OCI-LY1 (cell line): ENCODE measurements around the gene CLPTM1L.
A peak's percentile ranks its signal among the peaks of the same experiment; 100 is the strongest.

ENCODE experiments used
- H2AFZ ChIP-seq: fragments of 200-600 bp; sonication (generic), shearing (Covaris generic); 2 replicates; pipeline ENCODE4 v1.6.0; 2014; ENCODE audit warnings: antibody characterized with exemption, mild to moderate bottlenecking, low read length
- H3F3A ChIP-seq: fragments of 200-600 bp; sonication (generic), shearing (Covaris generic); 2 replicates; pipeline ENCODE4 v1.6.0; 2014; ENCODE audit warnings: mild to moderate bottlenecking, antibody characterized with exemption, low read length, moderate library complexity; ENCODE audit not compliant: insufficient read depth
- H3K27ac ChIP-seq: fragments of 200-600 bp; sonication (generic); 2 replicates; pipeline ENCODE4 v1.5.1; 2014; ENCODE audit warnings: low read length, mixed run types, mild to moderate bottlenecking, low read depth; ENCODE audit not compliant: poor library complexity, severe bottlenecking
- H3K27me3 ChIP-seq: fragments of 200-600 bp; sonication (generic); 2 replicates; pipeline ENCODE4 v1.6.0; 2014; ENCODE audit warnings: antibody characterized with exemption, mild to moderate bottlenecking, low read length, moderate library complexity; ENCODE audit not compliant: insufficient read depth
- H3K36me3 ChIP-seq: fragments of 200-600 bp; sonication (generic); 2 replicates; pipeline ENCODE4 v1.6.1; 2014; ENCODE audit warnings: mild to moderate bottlenecking, antibody characterized with exemption, low read length, moderate library complexity, mixed read lengths; ENCODE audit not compliant: insufficient read depth
- H3K4me1 ChIP-seq: fragments of 200-600 bp; sonication (generic); 2 replicates; pipeline ENCODE4 v1.5.1; 2014; ENCODE audit warnings: mild to moderate bottlenecking, low read length, moderate library complexity; ENCODE audit not compliant: insufficient read depth, severe bottlenecking
- H3K4me2 ChIP-seq: fragments of 200-600 bp; sonication (generic), shearing (Covaris generic); 2 replicates; pipeline ENCODE4 v1.6.1; 2014; ENCODE audit warnings: low read length
- H3K4me3 ChIP-seq: fragments of 200-600 bp; sonication (generic); 2 replicates; pipeline ENCODE4 v1.5.1; 2014; ENCODE audit warnings: low read length, low read depth, mild to moderate bottlenecking, mixed read lengths; ENCODE audit not compliant: poor library complexity, severe bottlenecking
- H3K79me2 ChIP-seq: fragments of 200-600 bp; shearing (Covaris generic); 2 replicates; pipeline ENCODE4 v1.6.1; 2016; ENCODE audit warnings: mixed run types, low read length, mixed read lengths; ENCODE audit not compliant: insufficient read depth
- H3K9ac ChIP-seq: fragments of 200-600 bp; sonication (generic), shearing (Covaris generic); 2 replicates; pipeline ENCODE4 v1.6.1; 2014; ENCODE audit warnings: mild to moderate bottlenecking, low read length, mixed read lengths
- H3K9me2 ChIP-seq: fragments of 200-600 bp; sonication (generic), shearing (Covaris generic); 2 replicates; pipeline ENCODE4 v1.6.1; 2014; ENCODE audit warnings: low read depth, mild to moderate bottlenecking, low read length, mixed read lengths
- H3K9me3 ChIP-seq: fragments of 200-600 bp; shearing (Covaris generic); 2 replicates; pipeline ENCODE4 v1.6.1; 2014; ENCODE audit warnings: low read length, mixed read lengths
- H4K20me1 ChIP-seq: fragments of 200-600 bp; sonication (generic), shearing (Covaris generic); 2 replicates; pipeline ENCODE4 v1.6.0; 2016; ENCODE audit warnings: mild to moderate bottlenecking, low read length; ENCODE audit not compliant: insufficient read depth
- CTCF ChIP-seq: fragments of 200-600 bp; sonication (generic), shearing (Covaris generic); IDR thresholded peaks from 2 replicates; pipeline ENCODE4 v1.5.1; 2017; ENCODE audit warnings: mild to moderate bottlenecking, antibody characterized with exemption, low read length, moderate library complexity, mixed read lengths
- EZH2 ChIP-seq: fragments of 200-600 bp; sonication (generic), shearing (Covaris generic); IDR thresholded peaks from 2 replicates; pipeline ENCODE4 v1.8.0; 2017; ENCODE audit warnings: borderline replicate concordance, mixed run types, mild to moderate bottlenecking, antibody characterized with exemption, low read length, moderate library complexity, mixed read lengths

The CLPTM1L gene

GRCh38 chr5:1314564-1314982 is 30.3 kb downstream of the CLPTM1L start:
- Histone ChIP-seq H3F3A (peaks cover 18% of the 10 kb centered on the region), H3K36me3 (peaks cover 25% of the 10 kb centered on the region), H3K4me3 (peak overlapping the region; percentile 54), H3K9ac (peak overlapping the region; percentile 81), H3K79me2 (no peaks in the 10 kb centered on the region), H3K9me3 (peaks cover 16% of the 10 kb centered on the region; the same call in 1 of the 2 replicates), H3K9me2 (no peaks in the 10 kb centered on the region), H4K20me1 (no peaks in the 10 kb centered on the region), H3K4me2 (peak overlapping the region; percentile 79), H3K27me3 (no peaks in the 10 kb centered on the region), H3K27ac (peak overlapping the region; percentile 100), H2AFZ (no peak overlapping the region), H3K4me1 (peaks cover 61% of the 10 kb centered on the region)
- no peak for TF ChIP-seq CTCF
- TF ChIP-seq EZH2 = no peak

GRCh38 chr5:1312993-1313833 is 31.7 kb downstream of the CLPTM1L start:
- H3K4me1 ChIP-seq = peaks cover 61% of the 10 kb centered on the region
- no peaks in the 10 kb centered on the region for H3K27me3 ChIP-seq
- no peak for TF ChIP-seq CTCF
- no peak for TF ChIP-seq EZH2
- peak overlapping the region; percentile 81 for H3K9ac ChIP-seq
- H3K9me2 ChIP-seq = no peaks in the 10 kb centered on the region
- peaks cover 11% of the 10 kb centered on the region for H3K36me3 ChIP-seq
- peak overlapping the region; percentile 100 for H3K27ac ChIP-seq
- peaks cover 18% of the 10 kb centered on the region for H3F3A ChIP-seq
- H2AFZ ChIP-seq = no peak overlapping the region
- no peaks in the 10 kb centered on the region for H3K79me2 ChIP-seq
- peak overlapping the region; percentile 79 for H3K4me2 ChIP-seq
- peaks cover 16% of the 10 kb centered on the region for H3K9me3 ChIP-seq
- no peaks in the 10 kb centered on the region for H4K20me1 ChIP-seq
- H3K4me3 ChIP-seq = peak overlapping the region; percentile 54

- peaks cover 13% of the 10 kb centered on the region; the same call in 1 of the 2 replicates for H3F3A ChIP-seq
- H3K9ac ChIP-seq = no peak overlapping the region
- H3K36me3 ChIP-seq = peaks cover under 1% of the 10 kb centered on the region
- peak overlapping the region; percentile 100 for H3K27ac ChIP-seq
- H3K27me3 ChIP-seq = no peaks in the 10 kb centered on the region
- peaks cover 54% of the 10 kb centered on the region for H3K4me1 ChIP-seq
- H3K79me2 ChIP-seq = no peaks in the 10 kb centered on the region
- no peaks in the 10 kb centered on the region for H3K9me2 ChIP-seq
- H3K4me3 ChIP-seq = no peak overlapping the region
- no peak overlapping the region for H3K4me2 ChIP-seq
- no peak for TF ChIP-seq CTCF
- no peak for TF ChIP-seq EZH2
- H3K9me3 ChIP-seq = peaks cover 16% of the 10 kb centered on the region
- H2AFZ ChIP-seq = no peak overlapping the region
- H4K20me1 ChIP-seq = no peaks in the 10 kb centered on the region
These were observed 32.7 kb downstream of the CLPTM1L start for GRCh38 chr5:1312206-1312605.
